GM18870 (cell line): ENCODE data around the gene SLC35E3.
"Not testable (repeated sequence)": the region's sequence is repeated elsewhere in the genome, so short reads cannot be mapped to it uniquely, and the experiment has no call there.

ENCODE experiments used
- ATAC-seq: cut with Tn5 transposase; IDR thresholded peaks from one replicate; pipeline ENCODE4 v1.9.1; 2021; ENCODE audit warnings: moderate library complexity; ENCODE audit not compliant: unreplicated experiment

SLC35E3 gene

GRCh38 chr12:68811573-68811972 lies 65.6 kb downstream of the SLC35E3 start:
- not testable (repeated sequence) for ATAC-seq

DNA sequence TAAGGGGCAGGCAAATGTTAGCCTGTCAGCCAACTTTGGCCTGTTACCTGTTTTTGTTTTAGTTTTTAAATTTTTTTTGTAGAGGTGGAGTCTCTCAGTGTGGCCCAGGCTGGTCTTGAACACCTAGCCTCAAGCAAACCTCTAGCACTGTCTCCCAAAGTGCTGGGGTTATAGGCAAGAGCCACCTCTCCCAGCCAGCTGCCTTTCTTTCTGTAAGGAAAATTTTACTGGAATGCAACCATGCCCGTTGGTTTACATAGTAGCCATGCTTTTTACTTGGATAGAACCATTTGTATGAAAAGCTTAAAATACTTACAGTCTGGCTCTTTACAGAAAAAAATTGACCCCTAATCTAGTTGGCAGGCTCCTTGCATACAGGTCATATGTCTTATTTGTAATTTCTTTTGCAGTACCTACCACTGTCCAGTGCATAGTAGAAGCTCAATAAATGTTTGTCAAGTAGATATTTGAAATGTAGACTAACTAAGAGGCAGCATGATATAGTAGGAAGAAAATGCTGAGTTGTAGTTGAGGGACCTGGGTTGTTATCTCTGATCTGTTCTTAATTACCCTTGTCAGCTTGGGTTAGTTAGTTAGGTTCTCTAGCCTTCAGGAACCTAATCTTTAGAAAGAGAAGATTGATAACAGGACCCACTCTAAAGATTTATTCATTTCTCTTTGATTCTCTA lies 66.7 kb downstream of the SLC35E3 start:
- no peak for ATAC-seq

DNA sequence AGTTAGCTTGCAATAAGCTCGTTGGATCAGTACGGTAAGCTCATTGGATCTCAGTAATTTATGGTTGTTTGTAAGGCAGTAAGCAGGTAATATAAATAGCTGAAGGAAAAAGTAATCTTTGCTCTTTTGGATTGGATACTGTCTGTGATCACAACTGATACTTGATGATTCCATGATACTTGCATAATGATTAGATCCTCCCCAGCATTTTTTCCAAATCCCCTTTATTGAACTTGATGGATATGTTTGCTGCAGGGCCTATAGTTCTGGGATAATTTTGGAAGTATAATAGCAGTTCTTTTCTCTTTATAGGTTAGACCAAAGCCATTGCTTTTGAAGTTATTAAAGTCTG lies 67.2 kb downstream of the SLC35E3 start:
- no peak for ATAC-seq

DNA sequence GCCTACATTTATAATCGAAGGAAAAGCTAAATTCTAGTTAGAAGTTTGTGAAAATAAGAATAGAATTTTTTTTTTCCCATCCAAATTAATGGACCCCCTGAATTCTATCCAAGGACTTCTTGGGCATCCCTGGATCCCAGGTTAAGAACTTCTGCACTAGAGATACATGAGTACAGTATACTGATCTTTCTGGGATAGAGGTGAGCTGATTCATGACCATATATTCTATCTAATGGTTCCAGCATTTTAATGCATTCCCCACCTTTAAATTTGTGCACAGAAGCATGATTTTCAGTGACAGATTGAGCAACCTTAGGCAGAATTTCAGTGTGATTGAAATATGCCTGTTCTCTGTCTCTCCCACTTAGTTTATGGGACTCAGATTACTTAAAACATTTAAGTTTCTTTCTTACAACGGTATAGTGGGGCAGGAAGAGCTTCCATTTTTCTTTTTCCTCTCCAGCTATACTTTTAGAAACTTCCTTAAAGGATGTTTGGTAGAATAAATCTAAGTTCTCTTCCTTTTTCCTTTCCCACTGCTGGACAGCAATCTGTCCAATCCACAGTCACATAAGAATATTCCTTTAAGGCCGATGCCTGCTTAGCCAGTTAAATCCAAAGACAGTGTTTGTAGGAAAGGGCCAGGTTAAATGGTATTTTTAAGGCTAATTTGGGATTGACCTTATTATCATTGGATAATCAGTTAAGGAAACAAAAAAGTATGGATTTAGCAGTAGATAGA lies 68.7 kb downstream of the SLC35E3 start:
- no peak for ATAC-seq

- no peak for ATAC-seq
Observed at GRCh38 chr12:68815232-68815927, 69.4 kb downstream of the SLC35E3 start.

- ATAC-seq, result no peak
Observed at GRCh38 chr12:68815928-68816800, 70.2 kb downstream of the SLC35E3 start.

GRCh38 chr12:68819481-68819880 lies 73.5 kb downstream of the SLC35E3 start:
- ATAC-seq, result not testable (repeated sequence)

DNA sequence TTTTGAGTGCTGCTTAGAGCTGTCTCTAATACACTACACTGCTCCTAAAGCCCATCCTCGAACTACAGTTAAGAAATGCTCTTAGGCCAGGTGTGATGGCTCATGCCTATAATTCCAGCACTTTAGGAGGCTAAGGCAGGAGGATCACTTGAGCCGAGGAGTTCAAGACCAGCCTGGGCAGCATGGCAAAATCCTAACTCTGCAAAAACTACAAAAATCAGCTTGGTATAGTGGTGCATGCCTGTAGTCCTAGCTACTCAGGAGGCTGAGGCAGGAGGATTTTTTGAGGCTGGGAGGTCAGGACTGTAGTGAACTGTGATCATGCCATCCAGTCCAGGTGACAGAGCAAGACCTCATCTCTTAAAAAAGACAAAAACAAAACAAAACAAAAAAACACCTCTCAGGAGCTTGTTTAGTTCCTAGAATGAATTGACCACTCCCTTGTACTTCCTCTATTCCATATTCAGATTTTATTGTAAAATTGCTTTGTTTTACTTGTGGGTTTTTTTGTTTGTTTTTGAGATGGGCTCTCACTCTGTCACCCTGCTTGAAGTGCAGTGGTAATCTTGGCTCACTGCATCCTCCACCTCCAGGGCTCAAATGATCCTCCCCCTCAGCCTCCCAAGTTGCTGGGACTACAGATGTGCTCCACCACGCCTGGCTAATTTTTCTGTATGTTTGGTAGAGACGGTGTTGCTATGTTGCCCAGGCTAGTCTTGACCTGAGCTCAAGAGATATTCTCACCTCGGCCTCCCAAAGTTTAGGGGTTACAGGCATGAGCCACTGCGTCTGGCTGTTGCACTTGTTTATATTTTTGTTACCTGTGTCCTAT lies 75.6 kb downstream of the SLC35E3 start:
- ATAC-seq, result no peak

GRCh38 chr12:68823696-68824095 lies 77.7 kb downstream of the SLC35E3 start:
- ATAC-seq, result no peak

GRCh38 chr12:68824131-68824530 lies 78.2 kb downstream of the SLC35E3 start:
- ATAC-seq, result no peak

DNA sequence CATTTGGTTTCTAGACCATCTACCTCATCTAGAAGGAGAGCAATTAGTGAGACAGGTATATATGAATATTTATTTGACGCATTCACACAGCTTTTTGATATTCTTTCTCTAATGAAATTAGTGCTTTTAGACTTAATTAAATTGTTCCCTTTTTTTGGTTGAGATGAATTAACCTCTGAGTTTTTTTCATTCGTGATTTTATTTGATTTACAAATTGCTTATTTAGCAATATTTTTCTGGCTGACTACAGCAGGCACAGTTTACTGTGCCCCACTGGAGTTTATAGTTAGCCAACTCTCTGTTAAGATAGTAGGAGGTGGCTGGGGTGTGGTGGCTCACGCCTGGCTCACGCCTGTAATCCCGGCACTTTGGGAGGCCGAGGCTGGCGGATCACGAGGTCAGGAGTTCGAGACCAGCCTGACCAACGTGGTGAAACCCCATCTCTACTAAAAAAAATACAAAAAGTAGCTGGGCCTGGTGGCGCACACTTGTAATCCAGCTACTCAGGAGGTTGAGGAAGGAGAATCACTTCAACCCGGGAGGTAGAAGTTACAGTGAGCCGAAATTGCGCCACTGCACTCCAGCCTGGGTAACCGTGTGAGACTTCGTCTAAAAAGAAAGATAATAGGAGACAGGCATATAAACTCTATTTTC lies 78.7 kb downstream of the SLC35E3 start:
- no peak for ATAC-seq

- ATAC-seq, result no peak
Observed at GRCh38 chr12:68825569-68826217, 79.7 kb downstream of the SLC35E3 start.

- ATAC-seq, result no peak
Observed at GRCh38 chr12:68827895-68828671, 82.1 kb downstream of the SLC35E3 start.

- no peak for ATAC-seq
Observed at GRCh38 chr12:68828672-68829068, 82.7 kb downstream of the SLC35E3 start.
